HepG2 (cell line): Measurements from ENCODE around the gene ETV6. TPM values are rescaled to one million over a fixed set of nuclear protein-coding genes. Genes with fewer than 3 reads are reported as not detected.

Source experiments
- AHR ChIP-seq: IDR thresholded peaks from 2 replicates; pipeline ENCODE4 v1.6.1; 2018; ENCODE audit warnings: missing genetic modification reagents, missing compliant biosample characterization
- CREBL2 ChIP-seq: sonication (generic); formaldehyde crosslinking; IDR thresholded peaks from 2 replicates; pipeline ENCODE4 v1.8.1; 2023; ENCODE audit warnings: missing genetic modification reagents, mild to moderate bottlenecking, borderline replicate concordance
- DZIP1 ChIP-seq: sonication (generic); formaldehyde crosslinking; IDR thresholded peaks from 2 replicates; pipeline ENCODE4 v1.5.0; 2020; ENCODE audit warnings: mild to moderate bottlenecking, missing genetic modification reagents
- KMT2B ChIP-seq: IDR thresholded peaks from 2 replicates; pipeline ENCODE4 v1.6.1; 2016; ENCODE audit warnings: missing genetic modification reagents, missing compliant biosample characterization
- MTA1 ChIP-seq: sonication (generic); formaldehyde crosslinking; IDR thresholded peaks from 2 replicates; pipeline ENCODE4 v1.4.0; 2020; ENCODE audit warnings: missing genetic modification reagents, mild to moderate bottlenecking, borderline replicate concordance
- PAXIP1 ChIP-seq: sonication (generic); formaldehyde crosslinking; conservative IDR thresholded peaks from 2 replicates; pipeline ENCODE4 v1.4.0; 2020; ENCODE audit warnings: mild to moderate bottlenecking, missing genetic modification reagents, moderate library complexity
- REPIN1 ChIP-seq: sonication (generic); formaldehyde crosslinking; IDR thresholded peaks from 2 replicates; pipeline ENCODE4 v1.8.0; 2022; ENCODE audit warnings: missing genetic modification reagents, low read depth, mild to moderate bottlenecking, borderline replicate concordance
- SIN3A ChIP-seq: IDR thresholded peaks from 2 replicates; pipeline ENCODE4 v1.6.1; 2011; ENCODE audit warnings: low read depth, mild to moderate bottlenecking, control low read depth, low read length, borderline replicate concordance
- SOX6 ChIP-seq, 2 experiments: fragments of 450-650 bp in 1 of 2; sonication (generic) in 1 of 2; formaldehyde crosslinking in 1 of 2; IDR thresholded peaks; 2 replicates each; pipeline versions ENCODE4 v1.4.0 to v1.6.1; 2017 to 2020; ENCODE audit warnings: antibody characterized with exemption in 1 of 2, mild to moderate bottlenecking in 1 of 2, missing genetic modification reagents in 1 of 2
- YEATS2 ChIP-seq: sonication (generic); formaldehyde crosslinking; IDR thresholded peaks from 2 replicates; pipeline ENCODE4 v1.4.0; 2020; ENCODE audit warnings: missing genetic modification reagents, borderline replicate concordance
- ZBTB14 ChIP-seq: sonication (generic); formaldehyde crosslinking; IDR thresholded peaks from 2 replicates; pipeline ENCODE4 v1.4.0; 2020; ENCODE audit warnings: missing genetic modification reagents
- ZHX1 ChIP-seq: sonication (generic); formaldehyde crosslinking; IDR thresholded peaks from 2 replicates; pipeline ENCODE4 v1.8.1; 2022; ENCODE audit warnings: low read depth, mild to moderate bottlenecking, missing genetic modification reagents
- ZNF451 ChIP-seq: sonication (generic); formaldehyde crosslinking; IDR thresholded peaks from 2 replicates; pipeline ENCODE4 v1.5.0; 2020; ENCODE audit warnings: mild to moderate bottlenecking, missing genetic modification reagents
- ZNF746 ChIP-seq: sonication (generic); formaldehyde crosslinking; IDR thresholded peaks from 2 replicates; pipeline ENCODE4 v1.8.0; 2022; ENCODE audit warnings: mild to moderate bottlenecking, missing genetic modification reagents
- ZNF777 ChIP-seq: sonication (generic); formaldehyde crosslinking; IDR thresholded peaks from 2 replicates; pipeline ENCODE4 v1.4.0; 2020; ENCODE audit warnings: missing genetic modification reagents
- ZNF781 ChIP-seq: sonication (generic); formaldehyde crosslinking; IDR thresholded peaks from 2 replicates; pipeline ENCODE4 v1.5.1; 2020; ENCODE audit warnings: borderline replicate concordance, mild to moderate bottlenecking, missing genetic modification reagents; ENCODE audit errors: not compliant biosample characterization
- polyA plus RNA-seq, 8 experiments: library from polyadenylated mRNA; depleted of rRNA in 3 of 8; stranded (reverse) in 7 of 8; unstranded in 1 of 8; fragments of >200 nt; fragmentation: Illumina TruSeq in 4 of 8; extraction: Trizol in 4 of 8; gene quantifications; 2 replicates each; pipeline versions ENCODE4 v1.2.1 to v1.2.3, GENCODE V29; 2011 to 2016; ENCODE audit warnings: low read depth in 4 of 8, missing spikeins in 1 of 8, mixed read lengths in 1 of 8; ENCODE audit not compliant: insufficient read depth in 1 of 8
- total RNA-seq, 5 experiments: library from RNA; depleted of rRNA; stranded (reverse); fragments of >200 nt; fragmentation: Illumina TruSeq; extraction: Trizol; gene quantifications; 2 replicates each; pipeline ENCODE4 v1.2.3, GENCODE V29; 2016; ENCODE audit warnings: low read depth in 1 of 5

The ETV6 gene
- total and polyA plus RNA-seq, 2 of the 13 experiments (the other 11 are each of a cell fraction or from before 2014, with no cell fraction given): 2.2 to 3.0 TPM

- TF ChIP-seq PAXIP1 (CRISPR knock-in tag) (peak; percentile 30), ZNF781 (CRISPR knock-in tag) (peak; percentile 54), YEATS2 (CRISPR knock-in tag) (0 out of 2 replicates have a peak, but pooled peaks have one; percentile 28), SIN3A (peak; percentile 61; the same call in 1 of the 2 replicates), ZBTB14 (CRISPR knock-in tag) (no peak; the same call in 1 of the 2 replicates), ZHX1 (peak; percentile 50; the same call in 1 of the 2 replicates), REPIN1 (CRISPR knock-in tag) (no peak), SOX6 (IDR thresholded peaks at IDR 0.05) (no peak; the same call in 1 of the 2 replicates), SOX6 (CRISPR knock-in tag; IDR thresholded peaks at IDR 0.05) (peak; percentile 94), ZNF451 (CRISPR knock-in tag) (no peak), ZNF777 (peak; percentile 31; the same call in 1 of the 2 replicates), DZIP1 (CRISPR knock-in tag) (peak; percentile 45; the same call in 1 of the 2 replicates), ZNF746 (peak; percentile 42; the same call in 1 of the 2 replicates), CREBL2 (CRISPR knock-in tag) (no peak), AHR (CRISPR knock-in tag) (0 out of 2 replicates have a peak, but pooled peaks have one; percentile 32), KMT2B (CRISPR knock-in tag) (peak; percentile 38; the same call in 1 of the 2 replicates), MTA1 (CRISPR knock-in tag) (peak; percentile 78; the same call in 1 of the 2 replicates)
Observed at GRCh38 chr12:11648514-11649412, 711 bp upstream of the ETV6 start (continued).
